Fibroblast of mammary gland (primary cell): Measurements from ENCODE around the gene KCNAB1.

Experiments
- DNase-seq: peaks from one replicate; pipeline ENCODE4 v3.0.0-alpha.2; 2010; ENCODE audit warnings: low read depth
- H3K4me3 ChIP-seq: 2 replicates; pipeline ENCODE4 v1.5.1; 2011; ENCODE audit warnings: low read depth, mild to moderate bottlenecking, low read length, moderate library complexity; ENCODE audit not compliant: control insufficient read depth
- TF ChIP-seq, protein P1 (sequence below): conservative IDR thresholded peaks from 2 replicates; pipeline ENCODE4 v1.5.1; 2011; ENCODE audit warnings: low read depth, low read length, inconsistent platforms; ENCODE audit not compliant: control insufficient read depth, insufficient read depth

Gene KCNAB1

DNA sequence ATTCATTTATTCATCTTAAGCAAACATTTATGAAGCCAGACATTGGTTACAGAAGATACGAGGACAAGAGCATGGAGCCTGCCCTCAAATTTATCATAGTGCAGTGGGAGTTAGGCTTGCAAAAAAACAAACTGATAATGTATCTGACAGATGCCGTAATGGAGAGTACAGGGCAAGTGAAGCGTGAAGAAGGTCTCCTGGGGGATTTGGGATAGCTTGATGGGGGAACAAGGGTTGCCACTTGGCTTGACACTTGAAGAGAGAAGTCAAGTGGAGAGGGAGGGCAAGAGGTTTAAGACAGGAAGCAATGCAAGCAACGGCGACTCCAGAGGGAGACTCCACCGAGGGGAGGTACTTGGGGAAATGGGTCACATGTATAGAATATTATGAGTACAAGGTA is 305.3 kb downstream of the KCNAB1 start:
- TF ChIP-seq, protein P1, sequence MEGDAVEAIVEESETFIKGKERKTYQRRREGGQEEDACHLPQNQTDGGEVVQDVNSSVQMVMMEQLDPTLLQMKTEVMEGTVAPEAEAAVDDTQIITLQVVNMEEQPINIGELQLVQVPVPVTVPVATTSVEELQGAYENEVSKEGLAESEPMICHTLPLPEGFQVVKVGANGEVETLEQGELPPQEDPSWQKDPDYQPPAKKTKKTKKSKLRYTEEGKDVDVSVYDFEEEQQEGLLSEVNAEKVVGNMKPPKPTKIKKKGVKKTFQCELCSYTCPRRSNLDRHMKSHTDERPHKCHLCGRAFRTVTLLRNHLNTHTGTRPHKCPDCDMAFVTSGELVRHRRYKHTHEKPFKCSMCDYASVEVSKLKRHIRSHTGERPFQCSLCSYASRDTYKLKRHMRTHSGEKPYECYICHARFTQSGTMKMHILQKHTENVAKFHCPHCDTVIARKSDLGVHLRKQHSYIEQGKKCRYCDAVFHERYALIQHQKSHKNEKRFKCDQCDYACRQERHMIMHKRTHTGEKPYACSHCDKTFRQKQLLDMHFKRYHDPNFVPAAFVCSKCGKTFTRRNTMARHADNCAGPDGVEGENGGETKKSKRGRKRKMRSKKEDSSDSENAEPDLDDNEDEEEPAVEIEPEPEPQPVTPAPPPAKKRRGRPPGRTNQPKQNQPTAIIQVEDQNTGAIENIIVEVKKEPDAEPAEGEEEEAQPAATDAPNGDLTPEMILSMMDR: no peak
- no peak overlapping the region for H3K4me3 ChIP-seq
- no peak for DNase-seq

DNA sequence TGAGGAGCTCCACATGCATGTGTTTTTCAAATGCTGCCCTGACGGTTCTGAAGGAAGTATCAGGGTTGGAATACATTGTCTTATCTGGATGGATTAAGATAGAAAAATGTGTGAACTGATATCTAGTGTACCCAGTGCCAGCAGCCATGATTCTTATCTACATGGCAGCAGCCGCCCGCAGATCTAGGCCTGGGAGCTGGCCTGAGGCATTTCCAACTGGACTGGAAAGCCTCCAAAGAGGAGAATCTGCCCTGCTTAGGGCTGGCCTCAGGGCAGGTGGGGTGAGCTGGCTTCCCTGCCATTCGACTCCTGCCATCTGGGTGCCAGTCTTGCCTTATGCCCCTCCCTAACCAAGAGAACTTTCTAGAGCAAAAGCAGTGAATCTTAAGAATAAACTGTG is 308.7 kb downstream of the KCNAB1 start:
- no peak for DNase-seq
- no peak overlapping the region for H3K4me3 ChIP-seq
- TF ChIP-seq, protein P1: no peak

DNA sequence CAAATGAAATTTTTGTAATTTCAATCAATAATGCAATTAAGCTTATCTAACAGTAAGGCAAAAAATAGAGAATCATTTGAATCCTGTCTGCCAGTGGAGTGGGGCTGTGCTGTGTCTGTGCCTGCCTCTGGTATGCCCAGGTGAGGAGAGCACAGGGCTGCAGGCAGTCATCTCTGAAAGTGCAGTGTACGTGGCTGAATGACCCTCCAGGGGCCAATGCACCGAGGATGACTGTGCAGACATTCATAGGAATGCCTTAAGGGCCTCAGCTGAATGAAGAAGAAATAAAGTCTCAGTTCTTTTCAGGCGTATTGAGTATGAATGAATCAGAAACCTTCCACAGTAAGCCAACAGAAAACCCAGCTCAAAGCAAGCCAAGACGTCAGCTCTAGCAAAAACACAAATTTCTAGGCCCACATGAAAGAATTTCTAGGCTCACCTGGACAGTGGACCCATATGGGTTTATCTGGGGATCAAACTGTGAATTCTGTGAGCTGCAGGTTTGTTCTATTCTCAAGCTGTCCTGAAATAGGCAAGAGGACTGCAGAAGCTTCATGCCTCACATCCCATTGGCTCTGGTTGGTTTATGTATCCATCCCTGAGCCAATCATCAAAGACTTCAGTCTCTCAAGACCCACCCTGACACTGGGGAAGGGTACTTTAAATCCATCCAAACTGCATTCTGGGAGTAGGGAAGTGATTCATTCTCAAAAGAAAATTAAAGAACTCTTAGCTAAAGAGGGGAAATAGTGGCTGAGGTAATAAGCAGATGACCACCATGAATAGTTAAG is 311.2 kb downstream of the KCNAB1 start:
- H3K4me3 ChIP-seq: no peak overlapping the region
- TF ChIP-seq, protein P1: no peak
- no peak for DNase-seq

DNA sequence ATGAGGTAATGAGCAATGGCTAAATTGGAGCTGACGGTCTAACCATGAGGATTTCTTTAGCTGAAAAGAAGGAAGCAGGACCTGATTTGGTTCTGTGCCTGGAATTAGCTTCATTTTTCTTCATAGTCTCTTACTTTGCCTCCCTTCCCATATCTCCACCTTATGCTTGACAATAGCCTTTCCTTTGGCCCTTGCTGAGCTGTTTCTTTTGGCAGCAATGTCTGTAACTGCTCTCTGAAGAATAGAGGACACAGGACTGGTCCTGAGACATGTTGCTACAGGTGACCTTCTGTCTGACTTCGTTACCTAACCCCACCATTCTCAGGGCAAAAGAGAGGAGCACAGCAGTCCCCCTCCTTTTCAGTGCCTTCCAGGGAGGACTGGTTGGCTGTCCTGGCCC is 312.2 kb downstream of the KCNAB1 start:
- TF ChIP-seq, protein P1: no peak
- H3K4me3 ChIP-seq: no peak overlapping the region
- DNase-seq: no peak

DNA sequence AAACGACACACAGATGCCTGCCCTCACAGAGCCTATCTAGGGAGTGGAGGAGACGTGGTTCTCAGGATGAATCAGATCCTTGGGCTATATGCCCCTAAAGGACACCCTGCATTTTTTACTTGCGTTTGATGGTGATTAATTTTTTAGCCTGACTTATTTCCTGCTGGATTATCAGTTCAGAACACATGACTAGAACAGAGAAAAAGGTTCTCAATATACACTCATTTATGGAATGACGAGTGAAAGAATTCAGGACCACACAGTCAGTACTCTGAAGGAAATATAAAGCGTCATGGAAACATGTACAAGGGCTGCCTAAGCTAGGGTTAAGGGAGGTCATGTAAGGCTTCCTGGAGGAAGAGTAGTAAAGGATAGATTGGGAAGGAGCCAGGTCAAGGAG is 312.8 kb downstream of the KCNAB1 start:
- no peak overlapping the region for H3K4me3 ChIP-seq
- TF ChIP-seq, protein P1: no peak
- DNase-seq: peak; percentile 18

DNA sequence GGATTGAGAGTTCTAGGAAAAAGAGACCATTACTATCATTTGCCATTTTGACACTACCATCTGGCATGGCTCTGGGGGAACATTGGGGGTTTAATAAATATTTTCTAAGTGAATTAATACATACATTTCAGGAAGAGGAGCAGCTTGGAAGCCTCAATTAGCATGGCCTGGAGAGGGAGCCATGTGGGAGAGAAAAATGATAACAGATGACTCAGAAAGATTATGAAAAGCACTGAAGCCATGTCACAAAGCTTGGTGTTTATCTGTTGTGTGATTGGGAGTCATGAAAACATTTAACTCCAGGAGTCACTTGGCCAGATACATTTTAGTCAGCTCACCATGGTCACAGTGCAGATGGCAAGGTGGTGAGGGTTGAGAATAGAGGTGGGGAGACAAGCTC is 313.5 kb downstream of the KCNAB1 start:
- peak; percentile 24 for DNase-seq
- TF ChIP-seq, protein P1: no peak
- H3K4me3 ChIP-seq: no peak overlapping the region

DNA sequence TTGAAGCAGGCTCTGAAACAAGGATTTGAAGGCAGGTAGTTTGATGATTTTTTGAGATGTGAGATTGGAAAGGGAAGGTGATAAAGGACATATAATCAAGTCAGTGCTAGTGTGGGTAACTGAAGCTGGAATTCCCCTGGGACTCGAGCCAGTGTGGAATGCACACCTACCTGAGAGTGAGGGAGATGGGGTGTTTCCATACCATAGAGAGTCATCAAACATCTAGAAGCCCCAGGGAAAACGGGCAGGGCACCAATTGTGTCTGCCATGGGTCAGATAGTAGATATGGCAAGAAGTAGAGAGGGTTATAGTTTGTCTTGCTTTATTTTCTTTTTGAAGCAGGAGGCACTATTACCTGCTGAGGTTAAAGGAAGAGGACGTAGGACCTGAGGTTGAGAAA is 314.5 kb downstream of the KCNAB1 start:
- TF ChIP-seq, protein P1: no peak
- no peak overlapping the region for H3K4me3 ChIP-seq
- no peak for DNase-seq
